ENCODE measurements around the gene FAM187B.

FAM187B gene

GRCh38 chr19:35231956-35232645 is 3.6 kb upstream of the FAM187B start:
- H3K9ac ChIP-seq (ENCODE audit: low read length): no peak overlapping the region
- no peaks in the 10 kb centered on the region for H3K4me1 ChIP-seq (ENCODE audit: insufficient read depth, low read length, severe bottlenecking)
- TF ChIP-seq, protein P1, sequence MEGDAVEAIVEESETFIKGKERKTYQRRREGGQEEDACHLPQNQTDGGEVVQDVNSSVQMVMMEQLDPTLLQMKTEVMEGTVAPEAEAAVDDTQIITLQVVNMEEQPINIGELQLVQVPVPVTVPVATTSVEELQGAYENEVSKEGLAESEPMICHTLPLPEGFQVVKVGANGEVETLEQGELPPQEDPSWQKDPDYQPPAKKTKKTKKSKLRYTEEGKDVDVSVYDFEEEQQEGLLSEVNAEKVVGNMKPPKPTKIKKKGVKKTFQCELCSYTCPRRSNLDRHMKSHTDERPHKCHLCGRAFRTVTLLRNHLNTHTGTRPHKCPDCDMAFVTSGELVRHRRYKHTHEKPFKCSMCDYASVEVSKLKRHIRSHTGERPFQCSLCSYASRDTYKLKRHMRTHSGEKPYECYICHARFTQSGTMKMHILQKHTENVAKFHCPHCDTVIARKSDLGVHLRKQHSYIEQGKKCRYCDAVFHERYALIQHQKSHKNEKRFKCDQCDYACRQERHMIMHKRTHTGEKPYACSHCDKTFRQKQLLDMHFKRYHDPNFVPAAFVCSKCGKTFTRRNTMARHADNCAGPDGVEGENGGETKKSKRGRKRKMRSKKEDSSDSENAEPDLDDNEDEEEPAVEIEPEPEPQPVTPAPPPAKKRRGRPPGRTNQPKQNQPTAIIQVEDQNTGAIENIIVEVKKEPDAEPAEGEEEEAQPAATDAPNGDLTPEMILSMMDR (IDR thresholded peaks at IDR 0.05; ENCODE audit: low read length): no peak
- H3K79me2 ChIP-seq (ENCODE audit: insufficient read depth, low read length): no peaks in the 10 kb centered on the region
- H3F3A ChIP-seq (ENCODE audit: insufficient read depth, low read length): no peaks in the 10 kb centered on the region
- H4K20me1 ChIP-seq (ENCODE audit: insufficient read depth, low read length): no peaks in the 10 kb centered on the region
- no peaks in the 10 kb centered on the region; the same call in 1 of the 2 replicates for H3K36me3 ChIP-seq (ENCODE audit: insufficient read depth, low read length)
- H3K9me2 ChIP-seq (ENCODE audit: low read depth, low read length): no peaks in the 10 kb centered on the region
- H3K27me3 ChIP-seq (ENCODE audit: insufficient read depth, low read length): peaks cover 12% of the 10 kb centered on the region; the same call in 1 of the 2 replicates
- H3K4me2 ChIP-seq (ENCODE audit: low read length): no peak overlapping the region
- no peak overlapping the region for H3K4me3 ChIP-seq (ENCODE audit: low read depth, low read length, poor library complexity, severe bottlenecking)
- no peak overlapping the region for H2AFZ ChIP-seq (ENCODE audit: low read length)
- H3K27ac ChIP-seq (ENCODE audit: low read depth, low read length, poor library complexity, severe bottlenecking): no peak overlapping the region
- H3K9me3 ChIP-seq (ENCODE audit: low read length): peaks cover 4% of the 10 kb centered on the region; the same call in 1 of the 2 replicates

- H3K36me3 ChIP-seq (ENCODE audit: insufficient read depth, low read length): no peaks in the 10 kb centered on the region; the same call in 1 of the 2 replicates
- H3K4me2 ChIP-seq (ENCODE audit: low read length): no peak overlapping the region
- peaks cover 2% of the 10 kb centered on the region; the same call in 1 of the 2 replicates for H3K9me3 ChIP-seq (ENCODE audit: low read length)
- no peak overlapping the region for H3K27ac ChIP-seq (ENCODE audit: low read depth, low read length, poor library complexity, severe bottlenecking)
- peaks cover 10% of the 10 kb centered on the region; the same call in 1 of the 2 replicates for H3K27me3 ChIP-seq (ENCODE audit: insufficient read depth, low read length)
- H3K4me3 ChIP-seq (ENCODE audit: low read depth, low read length, poor library complexity, severe bottlenecking): no peak overlapping the region
- no peaks in the 10 kb centered on the region for H3K79me2 ChIP-seq (ENCODE audit: insufficient read depth, low read length)
- H3F3A ChIP-seq (ENCODE audit: insufficient read depth, low read length): no peaks in the 10 kb centered on the region
- no peak overlapping the region for H3K9ac ChIP-seq (ENCODE audit: low read length)
- H3K9me2 ChIP-seq (ENCODE audit: low read depth, low read length): no peaks in the 10 kb centered on the region
- peaks cover 11% of the 10 kb centered on the region for H3K4me1 ChIP-seq (ENCODE audit: insufficient read depth, low read length, severe bottlenecking)
- TF ChIP-seq, protein P1 (IDR thresholded peaks at IDR 0.05; ENCODE audit: low read length): no peak
- no peak for TF ChIP-seq EZH2 (IDR thresholded peaks at IDR 0.05; ENCODE audit: borderline replicate concordance, low read length)
- H2AFZ ChIP-seq (ENCODE audit: low read length): no peak overlapping the region
- H4K20me1 ChIP-seq (ENCODE audit: insufficient read depth, low read length): no peaks in the 10 kb centered on the region
These were observed 1.1 kb upstream of the FAM187B start for GRCh38 chr19:35229601-35230000.

DNA sequence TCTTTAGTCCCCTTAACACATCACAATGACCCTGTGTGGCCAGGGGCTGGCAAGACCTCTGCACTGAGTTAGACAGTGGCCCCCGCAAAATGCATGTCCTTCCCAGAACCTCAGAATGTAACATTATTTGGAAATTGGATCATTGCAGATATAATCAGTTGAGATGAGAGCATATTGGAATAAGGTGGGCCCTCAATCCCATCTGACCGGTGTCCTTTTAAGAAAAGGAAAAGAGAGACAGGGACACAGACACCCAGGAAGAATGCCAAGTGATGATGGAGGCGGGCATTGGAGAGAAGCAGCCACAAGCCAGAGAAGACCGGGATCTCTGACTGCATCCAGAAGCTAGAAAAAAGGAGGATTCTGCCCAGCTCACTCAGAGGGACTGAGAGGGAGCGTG is 1.8 kb downstream of the FAM187B start:
- no peak overlapping the region for H3K4me2 ChIP-seq (ENCODE audit: low read length)
- no peaks in the 10 kb centered on the region for H3F3A ChIP-seq (ENCODE audit: insufficient read depth, low read length)
- H3K9me3 ChIP-seq (ENCODE audit: low read length): no peaks in the 10 kb centered on the region
- no peaks in the 10 kb centered on the region for H3K36me3 ChIP-seq (ENCODE audit: insufficient read depth, low read length)
- H3K27me3 ChIP-seq (ENCODE audit: insufficient read depth, low read length): no peaks in the 10 kb centered on the region
- no peak overlapping the region for H3K4me3 ChIP-seq (ENCODE audit: low read depth, low read length, poor library complexity, severe bottlenecking)
- no peak overlapping the region for H3K9ac ChIP-seq (ENCODE audit: low read length)
- no peak overlapping the region for H3K27ac ChIP-seq (ENCODE audit: low read depth, low read length, poor library complexity, severe bottlenecking)
- H2AFZ ChIP-seq (ENCODE audit: low read length): no peak overlapping the region
- H3K79me2 ChIP-seq (ENCODE audit: insufficient read depth, low read length): no peaks in the 10 kb centered on the region
- TF ChIP-seq, protein P1 (IDR thresholded peaks at IDR 0.05; ENCODE audit: low read length): no peak
- no peak for TF ChIP-seq EZH2 (IDR thresholded peaks at IDR 0.05; ENCODE audit: borderline replicate concordance, low read length)
- no peaks in the 10 kb centered on the region for H3K9me2 ChIP-seq (ENCODE audit: low read depth, low read length)
- H3K4me1 ChIP-seq (ENCODE audit: insufficient read depth, low read length, severe bottlenecking): peaks cover 26% of the 10 kb centered on the region
- H4K20me1 ChIP-seq (ENCODE audit: insufficient read depth, low read length): no peaks in the 10 kb centered on the region
